Common myeloid progenitor, CD34-positive (primary cell): ENCODE results near the gene MLEC.
A peak's percentile ranks its signal among the peaks of the same experiment; 100 is the strongest.

Experiments
- CTCF ChIA-PET: fragments of 350-600 bp; sonication (Branson Sonifier 250); formaldehyde crosslinking; loops from one replicate; lab custom pipeline; 2021; ENCODE audit warnings: antibody characterized with exemption; lab: Charles Lee
- POLR2A ChIA-PET: fragments of 350-600 bp; sonication (Branson Sonifier 250); formaldehyde crosslinking; loops from one replicate; lab custom pipeline; 2021; ENCODE audit warnings: antibody characterized with exemption; lab: Charles Lee
- DNase-seq, 3 donors: peaks; one replicate each; pipeline versions ENCODE4 v3.0.0 to v3.0.0-alpha.2; 2013
- H3K27ac ChIP-seq, 2 experiments: 1 replicate in 1 of 2; 2 replicates in 1 of 2; pipeline ENCODE4 v1.7.0; 2013; ENCODE audit warnings: inconsistent platforms in 2 of 2, low read length in 2 of 2, mild to moderate bottlenecking in 2 of 2, low read depth in 1 of 2, moderate library complexity in 1 of 2; ENCODE audit not compliant: severe bottlenecking in 2 of 2, insufficient read depth in 1 of 2, poor library complexity in 1 of 2
- H3K27me3 ChIP-seq, 5 experiments: replicated peaks in 2 of 5; 1 replicate in 3 of 5; 2 replicates in 2 of 5; pipeline versions ENCODE4 v1.6.1 to v1.7.0; 2013; ENCODE audit warnings: low read length in 4 of 5, mild to moderate bottlenecking in 2 of 5, moderate library complexity in 2 of 5, inconsistent platforms in 1 of 5; ENCODE audit not compliant: insufficient read depth in 5 of 5, control insufficient read depth in 4 of 5
- H3K36me3 ChIP-seq, 4 experiments: 1 replicate in 2 of 4; 2 replicates in 2 of 4; pipeline versions ENCODE4 v1.6.1 to v1.7.0; 2013; ENCODE audit warnings: low read length in 3 of 4, control low read depth in 1 of 4, mild to moderate bottlenecking in 1 of 4; ENCODE audit not compliant: control insufficient read depth in 4 of 4, insufficient read depth in 4 of 4
- H3K4me1 ChIP-seq, 4 experiments: 1 replicate in 3 of 4; 2 replicates in 1 of 4; pipeline versions ENCODE4 v1.6.1 to v1.7.1; 2013; ENCODE audit warnings: low read length in 3 of 4, mild to moderate bottlenecking in 3 of 4, control low read depth in 1 of 4, inconsistent platforms in 1 of 4, moderate library complexity in 1 of 4; ENCODE audit not compliant: control insufficient read depth in 4 of 4, insufficient read depth in 4 of 4; ENCODE audit errors: control extremely low read depth in 1 of 4
- H3K4me3 ChIP-seq, 7 experiments: 1 replicate in 4 of 7; 2 replicates in 3 of 7; pipeline versions ENCODE4 v1.5.1 to v1.7.0; 2013; ENCODE audit warnings: mild to moderate bottlenecking in 7 of 7, low read length in 6 of 7, moderate library complexity in 6 of 7, inconsistent platforms in 2 of 7, low read depth in 2 of 7, control low read depth in 1 of 7; ENCODE audit not compliant: insufficient read depth in 4 of 7, control insufficient read depth in 1 of 7; ENCODE audit errors: extremely low read depth in 1 of 7
- H3K9me3 ChIP-seq, 5 experiments: 1 replicate in 4 of 5; 2 replicates in 1 of 5; pipeline versions ENCODE4 v1.6.1 to v1.7.1; 2013; ENCODE audit warnings: low read length in 4 of 5, mild to moderate bottlenecking in 2 of 5, inconsistent platforms in 1 of 5, low read depth in 1 of 5, moderate library complexity in 1 of 5; ENCODE audit not compliant: control insufficient read depth in 4 of 5, insufficient read depth in 2 of 5; ENCODE audit errors: control extremely low read depth in 1 of 5
- WGBS: methylation state at CpG from one replicate; pipeline ENCODE4 v1.1.5; 2013; ENCODE audit not compliant: insufficient coverage; 5-methylcytosine and 5-hydroxymethylcytosine counted together

MLEC gene

DNA sequence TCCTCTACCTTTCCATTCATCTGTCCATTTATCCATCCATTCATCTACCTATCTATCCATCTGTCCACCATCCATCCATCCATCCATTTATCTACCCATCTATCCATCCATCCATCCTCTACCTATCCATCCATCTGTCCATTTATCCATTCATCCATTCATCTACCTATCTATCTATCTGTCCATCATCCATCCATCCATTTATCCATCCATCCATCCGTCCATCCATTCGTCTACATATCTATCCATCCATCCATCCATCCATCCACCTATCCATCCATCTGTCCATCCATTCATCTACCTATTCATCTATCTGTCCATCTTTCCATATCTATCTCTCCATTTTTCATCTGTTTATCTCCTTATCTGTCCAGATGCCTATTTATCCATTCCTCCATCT, 25.5 kb upstream of the MLEC start:
- peaks cover 0 to 4% (median under 1%) of the 10 kb centered on the region in 4 experiments for H3K4me1 ChIP-seq
- H3K27me3 ChIP-seq = no peaks in the 10 kb centered on the region
- no peak for DNase-seq
- 76% methylated on average over 2 of the region's 2 CpGs for WGBS
- POLR2A ChIA-PET = no interaction called here
- H3K4me3 ChIP-seq = no peak overlapping the region
- no peak overlapping the region for H3K27ac ChIP-seq
- no peaks in the 10 kb centered on the region for H3K9me3 ChIP-seq
- CTCF ChIA-PET = interaction anchor here (1.5 to 5.8 kb wide), 2 partner anchors 10 to 13 kb away, joined by 3 to 47 read pairs; no protein-coding TSS in a partner anchor
- no peaks in the 10 kb centered on the region for H3K36me3 ChIP-seq

DNA sequence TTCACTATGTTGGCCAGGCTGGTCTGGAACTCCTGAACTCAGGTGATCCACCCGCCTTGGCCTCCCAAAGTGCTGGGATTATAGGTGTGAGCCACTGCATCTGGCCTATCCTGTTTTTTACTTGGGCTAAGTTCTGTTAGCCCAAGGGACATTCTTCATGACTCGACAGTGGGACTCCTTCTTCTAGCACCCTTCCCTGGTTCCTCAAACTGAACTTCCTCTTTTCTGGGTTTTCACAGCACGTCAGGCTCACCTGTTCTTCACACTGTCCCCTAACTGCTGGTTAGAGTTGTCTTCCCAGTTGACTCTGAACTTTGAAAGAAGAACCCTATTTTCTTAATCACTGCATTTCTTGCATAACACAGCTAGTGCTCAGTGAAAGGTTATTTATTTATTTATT, 24.1 kb upstream of the MLEC start:
- ChIA-PET CTCF (interaction anchor here (1.1 to 6.0 kb wide), 3 partner anchors 11 to 49 kb away, joined by 3 to 38 read pairs (median 3); no protein-coding TSS in a partner anchor), POLR2A (no interaction called here)
- Histone ChIP-seq H3K4me3 (no peak overlapping the region), H3K4me1 (peaks cover 0 to 4% (median under 1%) of the 10 kb centered on the region in 4 experiments), H3K9me3 (no peaks in the 10 kb centered on the region), H3K27me3 (no peaks in the 10 kb centered on the region), H3K27ac (no peak overlapping the region), H3K36me3 (no peaks in the 10 kb centered on the region)
- peak in 2 of 3 donors; percentile 62 to 72 for DNase-seq
- 21% methylated on average over 3 of the region's 3 CpGs for WGBS

DNA sequence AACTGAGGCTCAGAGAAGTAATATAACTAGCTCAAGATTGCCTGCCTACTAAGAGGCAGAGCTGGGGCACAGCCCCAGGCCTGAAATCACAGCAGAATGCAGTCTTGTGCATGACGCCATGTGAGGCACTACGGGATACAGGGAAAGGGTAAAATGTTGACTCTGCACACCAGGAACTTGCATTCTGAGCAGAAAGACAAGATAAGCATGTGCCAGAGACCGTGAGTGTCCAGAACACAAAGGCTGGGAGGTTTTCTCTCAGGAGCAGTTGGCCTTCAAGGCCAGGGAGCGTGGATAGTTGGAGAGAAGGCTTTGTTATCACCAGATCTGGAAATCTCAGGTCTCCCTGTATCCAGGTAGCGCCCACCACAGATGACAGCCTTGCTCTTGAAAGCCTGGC, 23.2 kb upstream of the MLEC start:
- ChIA-PET POLR2A (no interaction called here), CTCF (interaction anchor here (6.0 kb wide), 1 partner anchor 15 kb away, joined by 38 read pairs; no protein-coding TSS in a partner anchor)
- WGBS = 98% methylated on average over 5 of the region's 5 CpGs
- peaks cover 0 to 4% (median under 1%) of the 10 kb centered on the region in 4 experiments for H3K4me1 ChIP-seq
- no peaks in the 10 kb centered on the region for H3K9me3 ChIP-seq
- H3K27ac ChIP-seq = no peak overlapping the region
- no peak overlapping the region for H3K4me3 ChIP-seq
- no peaks in the 10 kb centered on the region for H3K27me3 ChIP-seq
- DNase-seq = no peak
- H3K36me3 ChIP-seq = no peaks in the 10 kb centered on the region

DNA sequence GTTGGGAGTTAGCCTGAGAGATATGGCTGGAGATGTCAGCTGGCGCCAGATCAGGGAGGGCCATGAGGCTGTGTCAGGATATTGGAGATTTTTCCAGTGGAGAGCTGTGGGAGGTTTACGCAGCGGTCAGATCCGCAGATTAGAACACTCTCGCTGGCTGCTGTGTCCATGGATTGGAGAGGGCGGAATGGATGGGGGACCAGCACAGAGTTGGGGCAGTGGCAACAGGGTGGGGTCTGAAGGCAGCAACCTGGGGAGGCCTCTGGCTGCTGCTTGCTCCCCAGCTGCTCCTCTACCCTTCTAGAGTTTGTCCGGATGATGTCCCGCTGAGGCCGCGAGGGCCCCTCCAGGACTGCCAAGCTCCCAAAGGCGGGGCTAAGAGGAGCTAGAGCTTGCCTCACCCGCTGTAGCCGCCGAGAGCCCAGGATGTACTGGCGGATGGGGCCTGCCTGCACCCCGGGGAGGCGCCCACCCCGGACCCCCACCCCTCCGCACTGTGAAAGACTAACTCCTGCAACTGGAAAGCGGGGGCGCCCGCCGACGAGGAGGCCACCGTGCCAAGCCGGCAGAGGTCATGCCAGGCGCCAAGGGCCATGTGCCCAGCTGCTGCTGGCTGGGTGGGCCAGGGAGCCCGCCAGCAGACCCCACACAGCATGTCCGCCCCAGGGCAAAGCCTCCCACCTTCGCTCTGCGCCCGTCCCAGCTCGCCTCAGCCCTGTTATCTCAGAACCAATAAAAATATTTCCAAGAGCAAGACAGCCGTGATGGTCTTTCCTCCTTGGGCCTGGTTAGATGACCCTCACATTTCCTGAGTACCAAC, 20.2 kb upstream of the MLEC start:
- Histone ChIP-seq H3K9me3 (no peaks in the 10 kb centered on the region), H3K36me3 (no peaks in the 10 kb centered on the region), H3K27ac (no peak overlapping the region), H3K4me3 (no peak overlapping the region), H3K27me3 (no peaks in the 10 kb centered on the region), H3K4me1 (peaks cover 0 to 4% (median under 1%) of the 10 kb centered on the region in 4 experiments)
- ChIA-PET POLR2A (interaction anchor here (1.3 kb wide), 1 partner anchor 20 kb away, joined by 3 read pairs; the partner anchor contains the start of gene MLEC), CTCF (interaction anchor here (0.6 to 6.0 kb wide), 6 partner anchors 8 to 26 kb away, joined by 3 to 38 read pairs (median 4); no protein-coding TSS in a partner anchor)
- DNase-seq = no peak
- 95% methylated on average over 22 of the region's 34 CpGs for WGBS

DNA sequence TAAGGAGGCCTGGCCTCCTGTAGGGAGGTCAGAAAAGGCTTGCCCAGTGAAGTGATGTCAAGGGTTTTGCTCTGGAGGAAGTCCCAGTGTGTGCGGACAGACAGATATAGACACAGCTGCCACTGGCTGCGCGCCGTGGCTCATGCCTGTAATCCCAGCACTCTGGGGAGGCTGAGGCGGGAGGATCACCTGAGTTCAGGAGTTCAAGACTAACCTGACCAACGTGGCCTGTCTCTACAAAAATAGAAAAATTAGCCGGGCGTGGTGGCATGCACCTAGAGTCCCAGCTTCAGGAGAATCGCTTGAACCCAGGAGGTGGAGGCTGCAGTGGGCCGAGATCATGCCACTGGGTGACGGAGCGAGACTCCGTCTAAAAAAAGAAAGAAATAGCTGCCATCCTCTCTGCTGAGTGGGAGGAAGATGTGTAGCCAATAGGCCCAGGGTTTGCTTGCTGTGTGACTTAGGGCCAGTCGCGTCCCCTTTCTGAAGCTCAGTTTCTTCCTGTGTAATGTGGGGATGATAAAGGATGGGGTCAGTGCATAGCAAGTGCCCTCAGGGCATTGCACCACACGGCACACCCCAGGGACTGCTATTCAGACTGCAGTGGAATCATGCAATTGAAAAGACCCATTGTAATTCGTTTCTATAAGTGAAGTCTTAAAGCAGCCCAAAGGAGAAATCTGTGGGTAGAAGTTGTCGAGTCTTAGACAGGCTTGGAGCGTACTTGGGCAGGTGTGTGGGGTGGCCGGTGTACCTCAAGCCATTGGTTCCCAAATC, 18.7 kb upstream of the MLEC start:
- Histone ChIP-seq H3K4me3 (no peak overlapping the region), H3K27me3 (no peaks in the 10 kb centered on the region), H3K36me3 (no peaks in the 10 kb centered on the region), H3K27ac (no peak overlapping the region), H3K9me3 (no peaks in the 10 kb centered on the region), H3K4me1 (no peaks in the 10 kb centered on the region)
- WGBS = 94% methylated on average over 19 of the region's 20 CpGs
- ChIA-PET POLR2A (no interaction called here), CTCF (interaction anchor here (6.0 kb wide), 1 partner anchor 20 kb away, joined by 38 read pairs; no protein-coding TSS in a partner anchor)
- no peak for DNase-seq

DNA sequence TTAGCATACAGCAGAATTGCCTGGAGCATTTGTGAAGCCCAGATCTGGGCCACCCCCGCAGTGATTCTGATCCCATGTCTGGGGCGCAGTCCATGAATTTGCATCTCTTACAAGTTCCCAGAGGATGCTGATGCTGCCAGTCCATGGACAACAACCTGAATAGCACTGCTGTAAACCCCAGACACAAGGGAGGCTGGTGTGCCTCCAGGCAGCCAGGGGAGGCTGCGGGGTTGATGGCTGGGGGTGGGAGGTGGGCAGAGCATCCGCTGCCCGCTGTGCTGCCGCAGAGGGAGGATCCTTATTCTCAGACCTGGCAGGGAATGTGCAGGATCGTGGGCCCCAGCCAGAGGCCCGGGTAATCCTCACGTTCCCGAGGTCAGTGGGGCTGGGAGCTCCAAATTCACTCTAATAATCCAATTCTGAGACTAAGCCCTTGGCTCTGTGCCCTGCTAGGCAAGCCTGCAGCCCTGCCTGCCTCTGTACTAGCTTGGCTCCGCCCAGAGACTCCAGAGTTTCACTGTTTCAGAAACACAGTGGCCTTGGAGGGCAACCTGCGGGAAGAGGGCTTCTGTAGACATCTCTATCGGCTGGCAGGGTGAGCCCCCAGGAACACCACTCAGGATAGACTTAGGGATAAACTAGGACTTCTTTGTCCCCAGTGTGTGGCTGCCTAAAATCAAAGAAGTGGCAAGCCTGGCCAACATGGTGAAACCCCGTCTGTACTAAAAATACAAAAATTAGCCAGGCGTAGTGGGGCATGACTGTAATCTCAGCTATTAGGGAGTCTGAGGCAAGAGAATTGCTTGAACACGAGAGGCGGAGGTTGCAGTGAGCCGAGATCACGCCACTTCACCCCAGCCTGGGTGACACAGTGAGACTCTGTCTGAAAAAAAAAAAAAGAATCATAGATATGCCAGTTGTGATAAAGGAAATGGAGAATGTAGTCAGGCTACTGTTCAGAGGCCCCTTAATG, 17.8 kb upstream of the MLEC start:
- Histone ChIP-seq H3K9me3 (no peaks in the 10 kb centered on the region), H3K4me3 (no peak overlapping the region), H3K27me3 (no peaks in the 10 kb centered on the region), H3K4me1 (no peaks in the 10 kb centered on the region), H3K36me3 (no peaks in the 10 kb centered on the region), H3K27ac (no peak overlapping the region)
- POLR2A ChIA-PET = interaction anchor here (0.6 kb wide), 1 partner anchor 35 kb away, joined by 7 read pairs; no protein-coding TSS in a partner anchor
- 87% methylated on average over 18 of the region's 19 CpGs for WGBS
- CTCF ChIA-PET = interaction anchor here (1.6 kb wide), 1 partner anchor 87 kb away, joined by 4 read pairs; the partner anchor contains the start of gene POP5
- DNase-seq = no peak
